Vagina (tissue), 2 donors: ENCODE results near the gene ERG.

Experiments used
- CTCF ChIP-seq, 3 experiments: fragments of 450-650 bp in 2 of 3; fragments of 200-600 bp in 1 of 3; sonication (generic) in 1 of 3; IDR thresholded peaks; one replicate each; pipeline ENCODE4 v1.5.1; 2017 to 2019; ENCODE audit warnings: antibody characterized with exemption in 3 of 3, mild to moderate bottlenecking in 2 of 3, moderate library complexity in 2 of 3
- POLR2AphosphoS5 ChIP-seq, 2 donors: sonication (generic); formaldehyde crosslinking; IDR thresholded peaks; one replicate each; pipeline ENCODE4 v1.9.0; 2017; ENCODE audit warnings: antibody characterized with exemption in 2 of 2, mild to moderate bottlenecking in 2 of 2, low read depth in 1 of 2; ENCODE audit not compliant: insufficient read depth in 1 of 2

GRCh38 chr21:38330666-38331065 is 167.6 kb downstream of the ERG start:
- TF ChIP-seq CTCF (IDR thresholded peaks at IDR 0.05) (no peak), POLR2AphosphoS5 (IDR thresholded peaks at IDR 0.05; ENCODE audit: insufficient read depth in 1 of 2, low read depth in 1 of 2) (no peak)
